Esophagus muscularis mucosa (tissue), 4 donors: ENCODE data around the gene SQSTM1. TPM values are rescaled to one million over a fixed set of nuclear protein-coding genes. Genes with fewer than 3 reads are reported as not detected.

Source experiments
- DNase-seq: peaks from one replicate; pipeline ENCODE4 v3.0.0-alpha.2; 2017; ENCODE audit errors: extremely low spot score
- H3K27ac ChIP-seq, 4 donors: fragments of 200-600 bp; sonication (generic); replicated peaks in 1 of 4; 1 replicate in 3 of 4; 2 replicates in 1 of 4; pipeline ENCODE4 v1.5.1; 2016 to 2019; ENCODE audit warnings: mild to moderate bottlenecking in 1 of 4
- H3K27me3 ChIP-seq, 4 donors: fragments of 200-600 bp; sonication (generic); one replicate each; pipeline versions ENCODE4 v1.5.1 to v1.6.0; 2016 to 2019
- H3K36me3 ChIP-seq, 4 donors: fragments of 200-600 bp; sonication (generic); one replicate each; pipeline ENCODE4 v1.5.1; 2016 to 2019
- H3K4me1 ChIP-seq, 4 donors: fragments of 200-600 bp; sonication (generic); one replicate each; pipeline ENCODE4 v1.5.1; 2016 to 2019
- H3K4me3 ChIP-seq, 4 donors: fragments of 200-600 bp; sonication (generic); 1 replicate in 2 of 4; 2 replicates in 2 of 4; pipeline ENCODE4 v1.5.1; 2016 to 2019; ENCODE audit warnings: mild to moderate bottlenecking in 4 of 4, moderate library complexity in 1 of 4
- H3K9me3 ChIP-seq, 4 donors: fragments of 200-600 bp; sonication (generic); 1 replicate in 3 of 4; 2 replicates in 1 of 4; pipeline ENCODE4 v1.5.1; 2016 to 2019
- CTCF ChIP-seq, 3 experiments: fragments of 200-600 bp in 2 of 3; fragments of 450-650 bp in 1 of 3; sonication (generic) in 2 of 3; IDR thresholded peaks; one replicate each; pipeline ENCODE4 v1.5.1; 2017 to 2019; ENCODE audit warnings: antibody characterized with exemption in 3 of 3, mild to moderate bottlenecking in 2 of 3, moderate library complexity in 1 of 3
- EP300 ChIP-seq: sonication (generic); formaldehyde crosslinking; IDR thresholded peaks from one replicate; pipeline ENCODE4 v1.6.1; 2017; ENCODE audit warnings: antibody characterized with exemption
- POLR2A ChIP-seq: fragments of 450-650 bp; IDR thresholded peaks from one replicate; pipeline ENCODE4 v1.6.1; 2017; ENCODE audit warnings: antibody characterized with exemption, moderate library complexity, mild to moderate bottlenecking, low read depth
- POLR2AphosphoS5 ChIP-seq, 2 donors: sonication (generic); formaldehyde crosslinking; IDR thresholded peaks; one replicate each; pipeline ENCODE4 v1.6.1; 2017; ENCODE audit warnings: antibody characterized with exemption in 2 of 2
- WGBS: methylation state at CpG from one replicate; pipeline ENCODE4 v1.1.5; 2018; 5-methylcytosine and 5-hydroxymethylcytosine counted together
- intact Hi-C: fragments of 100-400 bp; cut with DNase I; formaldehyde crosslinking; loops from one replicate; pipeline ENCODE4 v1.15.1; 2023
- total RNA-seq, 4 donors: library from RNA; depleted of rRNA; stranded (reverse); fragments of >200 nt; gene quantifications; one replicate each; pipeline versions ENCODE4 v1.1.0 to v1.2.1, GENCODE V29; 2016

SQSTM1 gene
- total RNA-seq, 4 donors from 2014 or later = 333 to 453 (median 392) TPM

- DNase-seq = no peak
- intact Hi-C loops = no loop called here
- Histone ChIP-seq H3K4me1 (peaks cover 0 to 5% (median 0%) of the 10 kb centered on the region in 4 donors), H3K27ac (no peak overlapping the region), H3K36me3 (peaks cover 40 to 98% (median 89%) of the 10 kb centered on the region in 4 donors), H3K27me3 (no peaks in the 10 kb centered on the region), H3K9me3 (no peaks in the 10 kb centered on the region), H3K4me3 (no peak overlapping the region)
- TF ChIP-seq CTCF (IDR thresholded peaks at IDR 0.05) (no peak), EP300 (no peak), POLR2AphosphoS5 (IDR thresholded peaks at IDR 0.05) (no peak), POLR2A (no peak)
- WGBS = 93% methylated on average over 6 of the region's 6 CpGs
These were observed 46.4 kb downstream of the SQSTM1 start for GRCh38 chr5:179867079-179867465.

DNA sequence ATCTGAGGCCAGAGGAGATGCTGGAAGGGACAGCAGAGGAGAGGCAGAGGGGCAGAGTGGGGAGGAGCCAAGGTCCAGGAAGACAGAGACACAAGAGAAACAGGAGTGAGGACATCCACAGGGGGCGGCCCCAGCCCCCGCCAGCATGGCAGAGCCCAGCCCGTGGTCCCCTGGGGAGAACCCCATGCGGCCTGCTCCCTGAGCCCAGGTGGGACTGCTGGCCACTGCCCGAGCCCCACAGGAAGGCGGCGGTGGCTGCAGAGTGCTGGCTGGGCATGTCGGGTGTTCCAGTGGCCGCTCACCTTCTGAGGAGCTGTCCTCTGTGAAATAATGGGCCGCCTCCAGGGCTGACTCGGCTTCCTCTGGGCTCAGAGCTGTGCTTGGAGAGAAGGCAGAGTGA is 46.8 kb downstream of the SQSTM1 start:
- WGBS = 98% methylated on average over 8 of the region's 11 CpGs
- Histone ChIP-seq H3K9me3 (no peaks in the 10 kb centered on the region), H3K4me1 (peaks cover 0 to 9% (median 0%) of the 10 kb centered on the region in 4 donors), H3K36me3 (peaks cover 38 to 98% (median 89%) of the 10 kb centered on the region in 4 donors), H3K27me3 (no peaks in the 10 kb centered on the region), H3K4me3 (no peak overlapping the region), H3K27ac (no peak overlapping the region)
- intact Hi-C loops = no loop called here
- no peak for DNase-seq
- TF ChIP-seq POLR2AphosphoS5 (IDR thresholded peaks at IDR 0.05) = no peak
- TF ChIP-seq CTCF (IDR thresholded peaks at IDR 0.05) = no peak
- no peak for TF ChIP-seq EP300
- no peak for TF ChIP-seq POLR2A

GRCh38 chr5:179868541-179868940 is 47.8 kb downstream of the SQSTM1 start:
- 95% methylated on average over 13 of the region's 14 CpGs for whole genome bisulfite sequencing

DNA sequence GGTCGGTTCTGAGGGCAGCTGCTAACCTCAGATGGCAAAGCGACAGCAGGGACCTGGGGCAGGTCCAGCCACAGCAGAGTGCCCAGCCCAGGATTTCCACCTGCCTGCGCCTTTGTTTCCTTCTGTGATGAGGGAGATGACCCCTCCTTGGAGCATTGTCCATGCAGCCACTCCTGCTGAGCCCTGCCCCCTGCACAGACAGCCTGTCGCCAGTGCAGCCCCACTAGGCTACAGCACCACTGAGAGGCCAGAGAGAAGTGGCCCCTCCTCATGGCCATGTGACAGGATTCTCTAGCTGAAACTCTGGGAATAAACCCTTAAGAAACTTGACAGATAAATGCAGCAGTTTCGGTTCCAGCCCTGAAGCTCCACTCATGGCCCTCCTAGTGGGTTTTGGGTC is 48.4 kb downstream of the SQSTM1 start:
- Histone ChIP-seq H3K27ac (no peak overlapping the region), H3K4me3 (no peak overlapping the region), H3K4me1 (peaks cover 0 to 9% (median 0%) of the 10 kb centered on the region in 4 donors), H3K9me3 (no peaks in the 10 kb centered on the region), H3K36me3 (peaks cover 35 to 98% (median 89%) of the 10 kb centered on the region in 4 donors), H3K27me3 (no peaks in the 10 kb centered on the region)
- DNase-seq = no peak
- intact Hi-C loops = no loop called here
- TF ChIP-seq POLR2AphosphoS5 (IDR thresholded peaks at IDR 0.05) (no peak), CTCF (IDR thresholded peaks at IDR 0.05) (no peak)
- 93% methylated on average over 3 of the region's 5 CpGs for WGBS

More at GRCh38 chr5:179868541-179868940, 47.8 kb downstream of the SQSTM1 start:
- no peak for DNase-seq
- no peaks in the 10 kb centered on the region for H3K9me3 ChIP-seq
- no peak overlapping the region for H3K27ac ChIP-seq
- no peaks in the 10 kb centered on the region for H3K27me3 ChIP-seq
- intact Hi-C loops = no loop called here
- no peak overlapping the region for H3K4me3 ChIP-seq
- peaks cover 35 to 98% (median 89%) of the 10 kb centered on the region in 4 donors for H3K36me3 ChIP-seq
- TF ChIP-seq POLR2A (no peak), EP300 (no peak), CTCF (IDR thresholded peaks at IDR 0.05) (no peak), POLR2AphosphoS5 (IDR thresholded peaks at IDR 0.05) (no peak)
- peaks cover 0 to 9% (median 0%) of the 10 kb centered on the region in 4 donors for H3K4me1 ChIP-seq
